ENCODE data around the gene KLHL13.

The KLHL13 gene

GRCh38 chrX:117860517-117860916 lies 256.1 kb downstream of the KLHL13 start:
- Histone ChIP-seq H3K4me1 (no peaks in the 10 kb centered on the region), H3K9me3 (no peaks in the 10 kb centered on the region), H3K36me3 (no peaks in the 10 kb centered on the region), H3K4me3 (ENCODE audit: low read depth, low read length) (no peak overlapping the region), H3K27me3 (no peaks in the 10 kb centered on the region)
- no peak for TF ChIP-seq CTCF (IDR thresholded peaks at IDR 0.05; ENCODE audit: low read depth, low read length)
- no peak for DNase-seq

DNA sequence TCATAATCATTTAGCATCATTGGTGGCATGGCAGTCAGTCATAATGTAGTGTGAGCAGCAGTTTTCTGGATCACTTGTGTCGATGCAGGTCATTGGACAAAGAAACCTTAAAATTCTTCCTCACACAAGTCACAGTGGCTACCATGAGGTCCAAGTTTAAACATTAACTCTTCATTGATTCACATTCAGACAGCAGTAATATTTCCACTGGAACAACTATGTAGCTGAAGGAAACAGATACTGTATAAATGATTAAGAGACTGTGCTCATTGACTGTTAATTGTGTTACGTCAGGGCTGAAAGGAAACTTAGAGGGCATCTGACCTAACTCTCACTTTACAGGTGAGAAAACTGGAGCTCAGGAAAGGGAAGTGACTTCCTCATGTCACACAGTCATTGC lies 261.8 kb downstream of the KLHL13 start:
- Histone ChIP-seq H3K4me1 (no peaks in the 10 kb centered on the region), H3K27me3 (no peaks in the 10 kb centered on the region), H3K4me3 (ENCODE audit: low read depth, low read length) (no peak overlapping the region), H3K9me3 (no peaks in the 10 kb centered on the region), H3K36me3 (no peaks in the 10 kb centered on the region)
- DNase-seq, result no peak
- no peak for TF ChIP-seq CTCF (IDR thresholded peaks at IDR 0.05; ENCODE audit: low read depth, low read length)

- Histone ChIP-seq H3K4me3 (ENCODE audit: low read depth, low read length) (no peak overlapping the region), H3K9me3 (no peaks in the 10 kb centered on the region), H3K4me1 (no peaks in the 10 kb centered on the region), H3K36me3 (no peaks in the 10 kb centered on the region), H3K27me3 (no peaks in the 10 kb centered on the region)
- TF ChIP-seq CTCF (IDR thresholded peaks at IDR 0.05; ENCODE audit: low read depth, low read length), result no peak
- no peak for DNase-seq
These were observed 265.6 kb downstream of the KLHL13 start for GRCh38 chrX:117851025-117851424.
